ENCODE measurements around the gene EIF4G3.

EIF4G3 gene

DNA sequence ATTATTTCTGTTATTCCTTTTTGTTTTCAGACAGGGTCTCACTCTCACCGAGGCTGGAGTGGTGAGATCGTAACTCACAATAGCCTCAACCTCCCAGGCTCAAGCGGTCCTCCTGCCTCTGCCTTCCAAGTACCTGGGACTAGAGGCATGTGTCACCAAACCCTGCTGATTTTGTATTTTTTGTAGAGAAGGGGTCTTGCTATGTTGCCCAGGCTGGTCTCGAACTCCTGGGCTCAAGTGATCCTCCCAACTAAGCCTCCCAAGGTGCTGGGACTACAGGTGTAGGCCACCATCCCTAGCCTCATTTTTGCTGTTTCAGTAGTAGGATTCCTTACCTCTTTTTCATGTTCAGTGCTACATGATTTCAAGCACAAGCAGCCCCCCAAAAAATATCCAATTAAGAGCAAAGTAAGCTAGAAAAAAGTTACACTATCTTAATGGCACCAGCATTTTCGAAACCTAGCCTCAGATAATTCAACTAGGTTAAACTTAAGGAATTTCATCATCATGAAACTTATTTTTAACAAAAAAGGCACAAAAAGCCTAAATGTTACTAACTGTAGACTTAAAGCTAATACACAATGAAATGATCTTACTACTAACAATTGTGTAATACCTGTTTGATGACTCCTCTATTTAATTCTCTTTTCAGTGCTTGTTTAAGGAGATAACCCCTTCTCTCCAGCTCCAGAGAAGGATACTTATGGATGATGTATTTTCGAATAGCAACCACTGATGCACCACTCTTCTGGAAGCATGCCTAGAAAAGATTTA, 406.2 kb downstream of the EIF4G3 start:
- Histone ChIP-seq H3K4me3 (ENCODE audit: low read depth in 1 of 2, low read length in 1 of 2) (no peak overlapping the region), H3K27ac (no peak overlapping the region), H3K36me3 (peaks cover 100% of the 10 kb centered on the region), H3K27me3 (no peaks in the 10 kb centered on the region), H3K4me1 (ENCODE audit: control insufficient read depth in 1 of 2, insufficient read depth in 1 of 2, low read depth in 1 of 2, low read length in 1 of 2) (no peaks in the 10 kb centered on the region), H3K9me3 (no peaks in the 10 kb centered on the region)
- TF ChIP-seq, protein P1, sequence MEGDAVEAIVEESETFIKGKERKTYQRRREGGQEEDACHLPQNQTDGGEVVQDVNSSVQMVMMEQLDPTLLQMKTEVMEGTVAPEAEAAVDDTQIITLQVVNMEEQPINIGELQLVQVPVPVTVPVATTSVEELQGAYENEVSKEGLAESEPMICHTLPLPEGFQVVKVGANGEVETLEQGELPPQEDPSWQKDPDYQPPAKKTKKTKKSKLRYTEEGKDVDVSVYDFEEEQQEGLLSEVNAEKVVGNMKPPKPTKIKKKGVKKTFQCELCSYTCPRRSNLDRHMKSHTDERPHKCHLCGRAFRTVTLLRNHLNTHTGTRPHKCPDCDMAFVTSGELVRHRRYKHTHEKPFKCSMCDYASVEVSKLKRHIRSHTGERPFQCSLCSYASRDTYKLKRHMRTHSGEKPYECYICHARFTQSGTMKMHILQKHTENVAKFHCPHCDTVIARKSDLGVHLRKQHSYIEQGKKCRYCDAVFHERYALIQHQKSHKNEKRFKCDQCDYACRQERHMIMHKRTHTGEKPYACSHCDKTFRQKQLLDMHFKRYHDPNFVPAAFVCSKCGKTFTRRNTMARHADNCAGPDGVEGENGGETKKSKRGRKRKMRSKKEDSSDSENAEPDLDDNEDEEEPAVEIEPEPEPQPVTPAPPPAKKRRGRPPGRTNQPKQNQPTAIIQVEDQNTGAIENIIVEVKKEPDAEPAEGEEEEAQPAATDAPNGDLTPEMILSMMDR (IDR thresholded peaks at IDR 0.05) = no peak

DNA sequence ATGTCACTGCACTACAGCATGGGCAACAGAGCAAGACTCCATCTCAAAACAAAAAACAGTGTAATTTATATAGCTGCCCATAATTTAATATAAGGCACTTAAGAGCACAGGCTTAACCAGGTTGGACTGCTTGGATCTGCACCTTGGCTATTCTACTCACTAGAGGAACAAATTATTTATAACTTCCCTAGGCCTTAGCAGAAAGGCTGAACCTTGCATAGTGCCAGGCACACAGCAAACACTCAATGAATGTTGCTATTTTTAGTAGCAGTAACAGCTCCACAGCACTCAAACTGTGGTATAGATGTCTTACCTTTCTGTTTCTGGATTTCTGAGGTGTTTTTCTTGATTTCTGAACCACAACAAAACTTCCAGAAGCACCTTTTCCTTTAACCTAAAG, 409.4 kb downstream of the EIF4G3 start:
- Histone ChIP-seq H3K4me3 (ENCODE audit: low read depth in 1 of 2, low read length in 1 of 2) (no peak overlapping the region), H3K4me1 (ENCODE audit: control insufficient read depth in 1 of 2, insufficient read depth in 1 of 2, low read depth in 1 of 2, low read length in 1 of 2) (no peaks in the 10 kb centered on the region), H3K36me3 (peaks cover 100% of the 10 kb centered on the region), H3K27ac (no peak overlapping the region), H3K27me3 (no peaks in the 10 kb centered on the region), H3K9me3 (no peaks in the 10 kb centered on the region)
- TF ChIP-seq, protein P1 (IDR thresholded peaks at IDR 0.05) = no peak

DNA sequence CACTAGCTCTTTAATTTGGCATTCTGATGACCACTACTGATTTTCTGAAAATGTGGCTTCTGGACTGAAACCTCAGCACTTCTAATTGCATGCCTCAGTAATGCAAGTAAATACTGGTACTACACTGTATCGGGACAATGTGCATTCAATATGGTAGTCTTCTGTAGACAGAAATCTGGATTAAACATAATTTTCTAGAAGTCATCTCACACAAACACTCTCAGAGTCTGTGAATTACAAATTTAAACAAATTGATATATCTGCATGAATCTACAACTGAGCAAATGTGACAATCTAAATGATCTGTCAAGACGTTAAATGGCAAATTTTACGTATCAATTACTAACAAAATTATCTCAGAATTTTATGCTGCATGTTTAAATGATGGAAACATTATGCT, 413.3 kb downstream of the EIF4G3 start:
- TF ChIP-seq, protein P1 (IDR thresholded peaks at IDR 0.05) = no peak
- Histone ChIP-seq H3K9me3 (no peaks in the 10 kb centered on the region), H3K4me3 (ENCODE audit: low read depth in 1 of 2, low read length in 1 of 2) (no peak overlapping the region), H3K4me1 (ENCODE audit: control insufficient read depth in 1 of 2, insufficient read depth in 1 of 2, low read depth in 1 of 2, low read length in 1 of 2) (no peaks in the 10 kb centered on the region), H3K36me3 (peaks cover 99% of the 10 kb centered on the region), H3K27ac (no peak overlapping the region), H3K27me3 (no peaks in the 10 kb centered on the region)

DNA sequence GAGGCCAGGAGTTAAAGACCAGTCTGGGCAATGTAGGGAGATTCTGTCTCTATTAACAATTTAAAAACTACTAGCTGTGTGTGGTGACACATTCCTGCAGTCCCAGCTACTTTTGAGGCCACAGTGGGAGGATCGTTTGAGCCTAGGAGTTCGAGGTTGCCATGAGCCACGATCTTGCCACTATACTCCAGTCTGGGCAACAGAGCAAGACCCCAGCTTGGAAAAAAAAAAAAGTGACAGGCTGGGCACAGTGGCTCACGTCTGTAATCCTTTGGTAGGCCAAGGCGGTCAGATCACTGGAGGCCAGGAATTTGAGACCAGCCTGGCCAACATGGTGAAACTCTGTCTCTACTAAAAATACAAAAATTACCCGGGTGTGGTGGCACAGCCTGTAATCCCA, 416.4 kb downstream of the EIF4G3 start:
- TF ChIP-seq, protein P1 (IDR thresholded peaks at IDR 0.05) = no peak
- no peaks in the 10 kb centered on the region for H3K27me3 ChIP-seq
- peaks cover 99% of the 10 kb centered on the region for H3K36me3 ChIP-seq
- no peak overlapping the region for H3K4me3 ChIP-seq (ENCODE audit: low read depth in 1 of 2, low read length in 1 of 2)
- no peak overlapping the region for H3K27ac ChIP-seq
- no peaks in the 10 kb centered on the region for H3K4me1 ChIP-seq (ENCODE audit: control insufficient read depth in 1 of 2, insufficient read depth in 1 of 2, low read depth in 1 of 2, low read length in 1 of 2)
- no peaks in the 10 kb centered on the region for H3K9me3 ChIP-seq
